ENCODE results near the gene SPINK8.
A peak's percentile ranks its signal among the peaks of the same experiment; 100 is the strongest.
"Not testable (repeated sequence)": the region's sequence is repeated elsewhere in the genome, so short reads cannot be mapped to it uniquely, and the experiment has no call there.

The SPINK8 gene

GRCh38 chr3:48275287-48276027, 58.0 kb downstream of the SPINK8 start:
- DNase-seq = no peak

- no peak for DNase-seq
Measured at GRCh38 chr3:48274452-48274851, 59.0 kb downstream of the SPINK8 start.

- peak; percentile 20 to 76 for DNase-seq
Measured at GRCh38 chr3:48273594-48274211, 59.8 kb downstream of the SPINK8 start.

GRCh38 chr3:48271763-48272498, 61.5 kb downstream of the SPINK8 start:
- no peak for DNase-seq

GRCh38 chr3:48271223-48271622, 62.2 kb downstream of the SPINK8 start:
- DNase-seq = not testable (repeated sequence)

GRCh38 chr3:48270306-48270705, 63.2 kb downstream of the SPINK8 start:
- DNase-seq = no peak

GRCh38 chr3:48269592-48269991, 63.9 kb downstream of the SPINK8 start:
- DNase-seq = no peak

GRCh38 chr3:48268936-48269561, 64.4 kb downstream of the SPINK8 start:
- DNase-seq = no peak

- no peak for DNase-seq
Measured at GRCh38 chr3:48268381-48268935, 65.0 kb downstream of the SPINK8 start.

GRCh38 chr3:48267782-48268181, 65.7 kb downstream of the SPINK8 start:
- no peak for DNase-seq

GRCh38 chr3:48258530-48258929, 74.9 kb downstream of the SPINK8 start:
- no peak for DNase-seq
